Suprapubic skin (tissue), 4 donors: Measurements from ENCODE around the gene DAAM2.

Experiments used
- EP300 ChIP-seq: sonication (generic); formaldehyde crosslinking; IDR thresholded peaks from one replicate; pipeline ENCODE4 v1.6.1; 2017; ENCODE audit warnings: antibody characterized with exemption
- POLR2AphosphoS5 ChIP-seq, 3 donors: sonication (generic); formaldehyde crosslinking; IDR thresholded peaks; one replicate each; pipeline ENCODE4 v1.6.1; 2017; ENCODE audit warnings: antibody characterized with exemption in 3 of 3
- TF ChIP-seq, protein P1 (sequence below), 2 donors: fragments of 200-600 bp in 1 of 2; fragments of 450-650 bp in 1 of 2; sonication (generic) in 1 of 2; IDR thresholded peaks; one replicate each; pipeline ENCODE4 v1.5.1; 2016 to 2019; ENCODE audit warnings: antibody characterized with exemption in 2 of 2, mild to moderate bottlenecking in 1 of 2, moderate library complexity in 1 of 2

DNA sequence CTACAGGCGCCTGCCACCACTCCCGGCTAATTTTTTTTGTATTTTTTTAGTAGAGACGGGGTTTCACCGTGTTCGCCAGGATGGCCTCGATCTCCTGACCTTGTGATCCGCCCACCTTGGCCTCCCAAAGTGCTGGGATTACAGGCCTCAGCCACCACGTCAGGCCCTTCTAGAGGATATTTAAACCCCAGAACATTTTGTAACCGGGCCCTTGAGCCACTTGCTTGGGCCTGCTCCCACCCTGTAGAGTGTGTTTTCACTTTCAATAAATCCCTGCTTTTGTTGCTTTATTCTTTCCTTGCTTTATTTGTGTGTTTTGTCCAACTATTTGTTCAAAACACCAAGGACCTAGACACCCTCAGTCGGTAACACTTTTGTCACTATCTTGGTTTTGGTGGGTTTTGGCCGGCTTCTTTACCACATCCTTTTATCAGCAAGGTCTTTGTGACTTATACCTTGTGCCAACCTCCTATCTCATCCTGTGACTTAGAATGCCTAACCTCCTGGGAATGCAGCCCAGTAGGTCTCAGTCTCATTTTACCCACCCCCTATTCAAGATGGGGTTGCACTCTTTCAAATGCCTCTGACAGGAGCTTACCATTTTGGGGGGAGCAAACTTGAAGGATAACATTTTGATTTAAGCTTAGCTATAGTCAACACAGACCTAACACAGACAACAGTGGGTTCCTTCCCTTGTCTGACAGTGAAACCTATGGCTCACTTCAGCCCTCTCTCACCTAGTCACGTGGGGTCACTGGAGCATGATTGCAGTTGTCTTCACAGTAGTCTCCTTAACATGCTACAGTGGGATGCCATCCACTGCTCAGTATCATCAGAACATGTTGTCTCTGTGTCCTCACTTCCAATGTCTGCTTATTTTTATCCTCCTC, 39.1 kb upstream of the DAAM2 start:
- TF ChIP-seq, protein P1, sequence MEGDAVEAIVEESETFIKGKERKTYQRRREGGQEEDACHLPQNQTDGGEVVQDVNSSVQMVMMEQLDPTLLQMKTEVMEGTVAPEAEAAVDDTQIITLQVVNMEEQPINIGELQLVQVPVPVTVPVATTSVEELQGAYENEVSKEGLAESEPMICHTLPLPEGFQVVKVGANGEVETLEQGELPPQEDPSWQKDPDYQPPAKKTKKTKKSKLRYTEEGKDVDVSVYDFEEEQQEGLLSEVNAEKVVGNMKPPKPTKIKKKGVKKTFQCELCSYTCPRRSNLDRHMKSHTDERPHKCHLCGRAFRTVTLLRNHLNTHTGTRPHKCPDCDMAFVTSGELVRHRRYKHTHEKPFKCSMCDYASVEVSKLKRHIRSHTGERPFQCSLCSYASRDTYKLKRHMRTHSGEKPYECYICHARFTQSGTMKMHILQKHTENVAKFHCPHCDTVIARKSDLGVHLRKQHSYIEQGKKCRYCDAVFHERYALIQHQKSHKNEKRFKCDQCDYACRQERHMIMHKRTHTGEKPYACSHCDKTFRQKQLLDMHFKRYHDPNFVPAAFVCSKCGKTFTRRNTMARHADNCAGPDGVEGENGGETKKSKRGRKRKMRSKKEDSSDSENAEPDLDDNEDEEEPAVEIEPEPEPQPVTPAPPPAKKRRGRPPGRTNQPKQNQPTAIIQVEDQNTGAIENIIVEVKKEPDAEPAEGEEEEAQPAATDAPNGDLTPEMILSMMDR (IDR thresholded peaks at IDR 0.05), result no peak
- no peak for TF ChIP-seq EP300
- no peak for TF ChIP-seq POLR2AphosphoS5 (IDR thresholded peaks at IDR 0.05)
